OCI-LY7 (cell line): Measurements from ENCODE around the gene SCYGR1. TPM values are rescaled to one million over a fixed set of nuclear protein-coding genes. Genes with fewer than 3 reads are reported as not detected.

ENCODE experiments used
- BruUV-seq: library from RNA; stranded (reverse); fragments of 400-500 nt; replicated peaks from 2 replicates; lab custom pipeline; 2021; lab: Mats Ljungman, UMichigan
- CTCF ChIA-PET: fragments of 300-600 bp; sonication (Branson Sonifier 250); formaldehyde crosslinking; loops from one replicate; lab custom pipeline; 2022; ENCODE audit warnings: antibody characterized with exemption; ENCODE audit not compliant: unreplicated experiment; lab: Charles Lee
- POLR2A ChIA-PET: fragments of 300-600 bp; sonication (Branson Sonifier 250); formaldehyde crosslinking; loops from one replicate; lab custom pipeline; 2022; ENCODE audit warnings: antibody characterized with exemption; lab: Charles Lee
- DNase-seq: peaks from one replicate; pipeline ENCODE4 v3.0.0-alpha.2; 2015; ENCODE audit warnings: low spot score
- H2AFZ ChIP-seq: fragments of 200-600 bp; sonication (generic), shearing (Covaris generic); 2 replicates; pipeline ENCODE4 v1.6.1; 2014; ENCODE audit warnings: mild to moderate bottlenecking, antibody characterized with exemption, low read length, moderate library complexity
- H3K27ac ChIP-seq: fragments of 200-600 bp; sonication (generic); 2 replicates; pipeline ENCODE4 v1.5.1; 2014; ENCODE audit warnings: mixed run types, low read depth, mild to moderate bottlenecking, moderate library complexity, low read length, inconsistent platforms; ENCODE audit not compliant: poor library complexity, severe bottlenecking
- H3K36me3 ChIP-seq: fragments of 200-600 bp; sonication (generic); 2 replicates; pipeline ENCODE4 v1.6.1; 2014; ENCODE audit warnings: mild to moderate bottlenecking, antibody characterized with exemption, low read length, moderate library complexity, mixed read lengths; ENCODE audit not compliant: insufficient read depth
- H3K4me1 ChIP-seq: fragments of 200-600 bp; sonication (generic); 2 replicates; pipeline ENCODE4 v1.5.1; 2014; ENCODE audit warnings: mild to moderate bottlenecking, low read length; ENCODE audit not compliant: insufficient read depth, poor library complexity, severe bottlenecking
- H3K4me2 ChIP-seq: fragments of 200-600 bp; sonication (generic); 2 replicates; pipeline ENCODE4 v1.6.1; 2014; ENCODE audit warnings: mild to moderate bottlenecking, low read length
- H3K4me3 ChIP-seq: fragments of 200-600 bp; sonication (generic); 2 replicates; pipeline ENCODE4 v1.5.1; 2014; ENCODE audit warnings: mild to moderate bottlenecking, low read depth, low read length; ENCODE audit not compliant: poor library complexity, severe bottlenecking
- H3K79me2 ChIP-seq: fragments of 200-600 bp; sonication (generic); 2 replicates; pipeline ENCODE4 v1.6.1; 2016; ENCODE audit warnings: low read depth, mild to moderate bottlenecking, low read length, moderate library complexity, mixed read lengths; ENCODE audit not compliant: insufficient read depth
- H3K9me2 ChIP-seq: fragments of 200-600 bp; sonication (generic); 2 replicates; pipeline ENCODE4 v1.6.1; 2016; ENCODE audit warnings: mild to moderate bottlenecking, low read length, mixed read lengths; ENCODE audit not compliant: insufficient read depth
- H3K9me3 ChIP-seq: fragments of 200-600 bp; sonication (generic); 2 replicates; pipeline ENCODE4 v1.6.1; 2014; ENCODE audit warnings: mild to moderate bottlenecking, mixed run types, low read length, mixed read lengths
- H4K20me1 ChIP-seq: fragments of 200-600 bp; sonication (generic); 2 replicates; pipeline ENCODE4 v1.6.1; 2014; ENCODE audit warnings: mild to moderate bottlenecking, antibody characterized with exemption, low read length, moderate library complexity, mixed read lengths; ENCODE audit not compliant: insufficient read depth
- EZH2phosphoT487 ChIP-seq: fragments of 200-600 bp; sonication (generic); IDR thresholded peaks from 2 replicates; pipeline ENCODE4 v1.6.1; 2018; ENCODE audit warnings: low read depth, borderline replicate concordance, mild to moderate bottlenecking, mixed run types, antibody characterized with exemption, low read length, moderate library complexity, mixed read lengths
- intact Hi-C: fragments of 100-400 bp; cut with micrococcal nuclease; formaldehyde crosslinking; loops from one replicate; pipeline ENCODE4 v1.10.0; 2022; ENCODE audit not compliant: unreplicated experiment
- total RNA-seq, 2 experiments: library from RNA; depleted of rRNA in 1 of 2; stranded (reverse); fragments of >200 nt in 1 of 2; shearing (Covaris generic) in 1 of 2; gene quantifications; 2 replicates each; pipeline ENCODE4 v1.2.3, GENCODE V29; 2014 to 2022
- TF ChIP-seq, protein P1 (sequence below): fragments of 200-600 bp; sonication (generic); conservative IDR thresholded peaks from 2 replicates; pipeline ENCODE4 v1.5.1; 2014; ENCODE audit warnings: mild to moderate bottlenecking, antibody characterized with exemption, low read length, moderate library complexity, mixed read lengths

The SCYGR1 gene
- total RNA-seq, 2 experiments from 2014 or later: not detected

DNA sequence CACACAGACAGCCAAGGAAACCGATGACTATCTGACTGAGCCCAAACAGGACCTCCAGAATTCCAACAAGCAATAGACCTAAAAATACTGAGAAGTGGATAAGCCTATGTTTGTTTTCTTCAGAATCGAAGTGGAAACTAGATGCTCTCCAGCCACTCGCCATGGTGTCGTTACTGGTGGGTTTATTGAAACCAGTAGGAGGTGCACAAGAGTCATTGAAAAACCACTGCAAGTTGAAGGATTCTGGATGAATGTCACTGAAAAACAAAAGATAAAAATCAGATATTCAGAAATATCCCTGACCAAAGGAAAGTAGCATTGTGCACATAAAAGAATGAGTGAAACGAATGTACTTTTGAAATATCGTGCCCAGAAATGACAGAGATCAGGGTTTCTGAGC, 24.0 kb downstream of the SCYGR1 start:
- Histone ChIP-seq H3K4me2 (no peak overlapping the region), H3K36me3 (peaks cover 14% of the 10 kb centered on the region), H3K9me2 (no peaks in the 10 kb centered on the region), H3K9me3 (no peaks in the 10 kb centered on the region), H3K4me3 (no peak overlapping the region), H2AFZ (no peak overlapping the region), H3K4me1 (no peaks in the 10 kb centered on the region), H3K79me2 (no peaks in the 10 kb centered on the region), H3K27ac (no peak overlapping the region), H4K20me1 (no peaks in the 10 kb centered on the region)
- intact Hi-C loops: no loop called here
- ChIA-PET POLR2A (no interaction called here), CTCF (no interaction called here)
- no peak for DNase-seq
- no TSS peak for BruUV-seq
- TF ChIP-seq, protein P1, sequence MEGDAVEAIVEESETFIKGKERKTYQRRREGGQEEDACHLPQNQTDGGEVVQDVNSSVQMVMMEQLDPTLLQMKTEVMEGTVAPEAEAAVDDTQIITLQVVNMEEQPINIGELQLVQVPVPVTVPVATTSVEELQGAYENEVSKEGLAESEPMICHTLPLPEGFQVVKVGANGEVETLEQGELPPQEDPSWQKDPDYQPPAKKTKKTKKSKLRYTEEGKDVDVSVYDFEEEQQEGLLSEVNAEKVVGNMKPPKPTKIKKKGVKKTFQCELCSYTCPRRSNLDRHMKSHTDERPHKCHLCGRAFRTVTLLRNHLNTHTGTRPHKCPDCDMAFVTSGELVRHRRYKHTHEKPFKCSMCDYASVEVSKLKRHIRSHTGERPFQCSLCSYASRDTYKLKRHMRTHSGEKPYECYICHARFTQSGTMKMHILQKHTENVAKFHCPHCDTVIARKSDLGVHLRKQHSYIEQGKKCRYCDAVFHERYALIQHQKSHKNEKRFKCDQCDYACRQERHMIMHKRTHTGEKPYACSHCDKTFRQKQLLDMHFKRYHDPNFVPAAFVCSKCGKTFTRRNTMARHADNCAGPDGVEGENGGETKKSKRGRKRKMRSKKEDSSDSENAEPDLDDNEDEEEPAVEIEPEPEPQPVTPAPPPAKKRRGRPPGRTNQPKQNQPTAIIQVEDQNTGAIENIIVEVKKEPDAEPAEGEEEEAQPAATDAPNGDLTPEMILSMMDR: peak; percentile 58
- no peak for TF ChIP-seq EZH2phosphoT487

DNA sequence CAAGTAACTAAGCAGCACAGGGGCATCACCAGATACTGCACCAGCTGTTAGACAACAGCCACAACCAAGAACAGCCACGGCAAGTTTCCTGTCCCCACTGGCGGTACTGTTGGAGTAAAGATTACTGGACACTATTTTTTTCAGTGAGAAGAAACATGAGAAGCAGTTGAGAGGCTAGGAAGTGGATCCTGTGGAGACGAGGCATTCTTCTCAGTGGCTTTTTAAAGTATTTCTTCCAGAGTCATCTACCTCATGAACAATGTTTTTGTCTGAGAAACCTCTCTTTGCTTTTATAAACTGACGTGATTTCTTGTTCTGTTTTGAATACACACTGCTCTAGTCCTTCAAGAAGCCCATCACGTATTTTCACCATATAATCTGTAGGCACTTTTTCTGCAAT, 27.4 kb downstream of the SCYGR1 start:
- no peak overlapping the region for H3K4me2 ChIP-seq
- H2AFZ ChIP-seq: no peak overlapping the region
- no peaks in the 10 kb centered on the region for H4K20me1 ChIP-seq
- ChIA-PET POLR2A (no interaction called here), CTCF (no interaction called here)
- no peaks in the 10 kb centered on the region for H3K4me1 ChIP-seq
- H3K36me3 ChIP-seq: peaks cover 42% of the 10 kb centered on the region
- H3K79me2 ChIP-seq: no peaks in the 10 kb centered on the region
- H3K9me2 ChIP-seq: no peaks in the 10 kb centered on the region
- intact Hi-C loops: no loop called here
- no peak for TF ChIP-seq EZH2phosphoT487
- TF ChIP-seq, protein P1: no peak
- H3K27ac ChIP-seq: no peak overlapping the region
- no peak overlapping the region for H3K4me3 ChIP-seq
- no peaks in the 10 kb centered on the region for H3K9me3 ChIP-seq
- DNase-seq: no peak
- no TSS peak for BruUV-seq

- no peaks in the 10 kb centered on the region for H3K4me1 ChIP-seq
- BruUV-seq: no TSS peak
- no peak overlapping the region for H3K4me3 ChIP-seq
- no peak overlapping the region for H2AFZ ChIP-seq
- H3K79me2 ChIP-seq: no peaks in the 10 kb centered on the region
- intact Hi-C loops: no loop called here
- POLR2A ChIA-PET: interaction anchor here (1.0 to 1.3 kb wide), 3 partner anchors 10 to 15 kb away, joined by 3 to 4 read pairs (median 4); no protein-coding TSS in a partner anchor
- DNase-seq: no peak
- CTCF ChIA-PET: no interaction called here
- TF ChIP-seq, protein P1: no peak
- TF ChIP-seq EZH2phosphoT487: no peak
- H3K9me3 ChIP-seq: no peaks in the 10 kb centered on the region
- no peak overlapping the region for H3K27ac ChIP-seq
- H4K20me1 ChIP-seq: no peaks in the 10 kb centered on the region; the same call in 1 of the 2 replicates
- H3K4me2 ChIP-seq: no peak overlapping the region
- peaks cover 45% of the 10 kb centered on the region; the same call in 1 of the 2 replicates for H3K36me3 ChIP-seq
- H3K9me2 ChIP-seq: no peaks in the 10 kb centered on the region
Measured at GRCh38 chr2:227351639-227352038, 36.1 kb downstream of the SCYGR1 start.
